K562 (cell line): ENCODE measurements around the gene RNF31. TPM values are rescaled to one million over a fixed set of nuclear protein-coding genes. Genes with fewer than 3 reads are reported as not detected.

ENCODE experiments used
- ATAC-seq: fragments of 200-7000 bp; cut with Tn5 transposase; 3 replicates; pipeline ENCODE4 v1.9.1; 2020; ENCODE audit warnings: moderate library complexity
- BruUV-seq: library from RNA; stranded (reverse); fragments of 400-500 nt; replicated peaks from 2 replicates; lab custom pipeline; 2021; lab: Mats Ljungman, UMichigan
- CTCF ChIA-PET: fragments of 300-600 bp; formaldehyde crosslinking; extraction: SDS; loops from one replicate; lab custom pipeline; 2021; ENCODE audit warnings: low intra/inter-chr PET ratio; lab: Yijun Ruan, JAX
- POLR2A ChIA-PET: fragments of 300-600, 350-650 bp; sonication (Branson Sonifier 250); formaldehyde crosslinking; extraction: SDS; loops from one replicate; lab custom pipeline; 2021; ENCODE audit warnings: antibody characterized with exemption, inconsistent platforms; lab: Yijun Ruan, JAX
- DNase-seq, 4 experiments: peaks; one replicate each; pipeline versions ENCODE4 v3.0.0 to v3.0.0-alpha.2; 2011 to 2018; ENCODE audit warnings: low spot score in 3 of 4, mixed read lengths in 3 of 4; ENCODE audit errors: extremely low read depth in 1 of 4
- FAIRE-seq: peaks from 2 replicates; lab custom pipeline; 2011; peaks lifted over from hg19 to GRCh38; lab: Jason Lieb, UNC
- H2AFZ ChIP-seq: 2 replicates; pipeline ENCODE4 v1.6.0; 2011; ENCODE audit warnings: low read depth, low read length, control low read depth, inconsistent platforms
- H3K27ac ChIP-seq: fragments of 200-600 bp; 3 replicates; pipeline ENCODE4 v1.8.0; 2011; ENCODE audit warnings: low read depth, mild to moderate bottlenecking, control low read depth, inconsistent platforms, low read length, moderate library complexity, mixed read lengths; ENCODE audit errors: extremely low read depth
- H3K27me3 ChIP-seq, 2 experiments: fragments of 300-600 bp in 1 of 2; 2 replicates in 1 of 2; 3 replicates in 1 of 2; pipeline versions ENCODE4 v1.6.0 to v1.8.0; 2011; ENCODE audit warnings: inconsistent platforms in 2 of 2, low read length in 2 of 2, mild to moderate bottlenecking in 1 of 2, mixed read lengths in 1 of 2, moderate library complexity in 1 of 2; ENCODE audit not compliant: control insufficient read depth in 2 of 2, insufficient read depth in 2 of 2
- H3K36me3 ChIP-seq: fragments of 300-600 bp; 3 replicates; pipeline ENCODE4 v1.8.0; 2011; ENCODE audit warnings: mild to moderate bottlenecking, low read length, inconsistent platforms; ENCODE audit not compliant: control insufficient read depth, insufficient read depth
- H3K4me1 ChIP-seq, 2 experiments: fragments of 200-600 bp in 1 of 2; replicated peaks in 1 of 2; 2 replicates in 1 of 2; 3 replicates in 1 of 2; pipeline versions ENCODE4 v1.5.1 to v1.8.0; 2011; ENCODE audit warnings: inconsistent platforms in 2 of 2, low read length in 2 of 2, mild to moderate bottlenecking in 1 of 2, mixed read lengths in 1 of 2, moderate library complexity in 1 of 2; ENCODE audit not compliant: control insufficient read depth in 2 of 2, insufficient read depth in 2 of 2
- H3K4me2 ChIP-seq: 2 replicates; pipeline ENCODE4 v1.6.1; 2011; ENCODE audit warnings: low read length, control low read depth, inconsistent platforms, mixed read lengths; ENCODE audit not compliant: insufficient read depth
- H3K4me3 ChIP-seq: fragments of 200-600 bp; sonication (generic), shearing (Covaris generic); 2 replicates; pipeline ENCODE4 v1.5.1; 2016; ENCODE audit warnings: control low read depth, inconsistent platforms
- H3K79me2 ChIP-seq: fragments of 200-600 bp; 3 replicates; pipeline ENCODE4 v1.8.0; 2011; ENCODE audit warnings: low read length, inconsistent platforms; ENCODE audit not compliant: control insufficient read depth, insufficient read depth
- H3K9ac ChIP-seq, 2 experiments: 2 replicates each; pipeline versions ENCODE4 v1.6.0 to v1.6.1; 2011; ENCODE audit warnings: low read depth in 2 of 2, low read length in 2 of 2, control low read depth in 1 of 2, inconsistent platforms in 1 of 2, mild to moderate bottlenecking in 1 of 2, mixed read lengths in 1 of 2; ENCODE audit not compliant: insufficient read depth in 1 of 2
- H3K9me1 ChIP-seq: one replicate; pipeline ENCODE4 v1.6.0; 2011; ENCODE audit warnings: inconsistent platforms, mild to moderate bottlenecking, low read length, moderate library complexity; ENCODE audit not compliant: control insufficient read depth, insufficient read depth
- H3K9me3 ChIP-seq: replicated peaks from 2 replicates; pipeline ENCODE4 v1.5.1; 2011; ENCODE audit warnings: low read depth, low read length, inconsistent platforms; ENCODE audit not compliant: control insufficient read depth, insufficient read depth
- H4K20me1 ChIP-seq: replicated peaks from 2 replicates; pipeline ENCODE4 v1.6.1; 2011; ENCODE audit warnings: low read length, inconsistent platforms, mixed read lengths; ENCODE audit not compliant: control insufficient read depth, insufficient read depth
- CBFA2T3 ChIP-seq: fragments of 450-650 bp; IDR thresholded peaks from 2 replicates; pipeline ENCODE4 v1.6.1; 2017
- CTBP1 ChIP-seq: fragments of 450-650 bp; IDR thresholded peaks from 2 replicates; pipeline ENCODE4 v1.6.1; 2016; ENCODE audit warnings: borderline replicate concordance
- EZH2 ChIP-seq: IDR thresholded peaks from 2 replicates; pipeline ENCODE4 v1.6.1; 2012; ENCODE audit warnings: low read depth, mild to moderate bottlenecking, inconsistent platforms, low read length, borderline replicate concordance
- GATAD2B ChIP-seq: fragments of 450-650 bp; IDR thresholded peaks from 2 replicates; pipeline ENCODE4 v1.6.1; 2017; ENCODE audit warnings: mild to moderate bottlenecking, borderline replicate concordance
- HDAC3 ChIP-seq: fragments of 450-650 bp; IDR thresholded peaks from 2 replicates; pipeline ENCODE4 v1.6.1; 2018; ENCODE audit warnings: borderline replicate concordance, mild to moderate bottlenecking, moderate library complexity; ENCODE audit not compliant: partially characterized antibody
- HDGF ChIP-seq: fragments of 450-650 bp; IDR thresholded peaks from 2 replicates; pipeline ENCODE4 v1.6.1; 2016
- HNRNPK ChIP-seq: fragments of 200-400 bp; formaldehyde crosslinking; IDR thresholded peaks from one replicate; pipeline ENCODE4 v1.6.1; 2018; ENCODE audit warnings: mild to moderate bottlenecking, low read depth, low read length; ENCODE audit not compliant: poor library complexity, severe bottlenecking
- MAFF ChIP-seq: IDR thresholded peaks from 2 replicates; pipeline ENCODE4 v1.6.1; 2012; ENCODE audit warnings: low read length, improper control_type of control experiment
- MAFG ChIP-seq: fragments of 450-650 bp; conservative IDR thresholded peaks from 2 replicates; pipeline ENCODE4 v1.6.1; 2016; ENCODE audit warnings: missing genetic modification characterization, missing compliant biosample characterization
- NCOA1 ChIP-seq: fragments of 450-650 bp; IDR thresholded peaks from 2 replicates; pipeline ENCODE4 v1.6.1; 2016; ENCODE audit warnings: low read depth
- NCOA4 ChIP-seq: fragments of 450-650 bp; IDR thresholded peaks from 2 replicates; pipeline ENCODE4 v1.6.1; 2018; ENCODE audit warnings: mild to moderate bottlenecking; ENCODE audit not compliant: partially characterized antibody
- NFXL1 ChIP-seq: fragments of 450-650 bp; formaldehyde crosslinking; IDR thresholded peaks from 2 replicates; pipeline ENCODE4 v1.4.0; 2021; ENCODE audit warnings: mild to moderate bottlenecking
- POLR3A ChIP-seq: IDR thresholded peaks from 2 replicates; pipeline ENCODE4 v1.6.1; 2011; ENCODE audit warnings: borderline replicate concordance, mild to moderate bottlenecking, moderate library complexity; ENCODE audit not compliant: insufficient read length, insufficient read depth; ENCODE audit errors: extremely low read depth
- RFX7 ChIP-seq: fragments of 250-450 bp; sonication (Bioruptor Pico); IDR thresholded peaks from 2 replicates; pipeline ENCODE4 v1.5.1; 2021; ENCODE audit warnings: mild to moderate bottlenecking
- RNF219 ChIP-seq: fragments of 250-450 bp; sonication (Bioruptor Pico); IDR thresholded peaks from 2 replicates; pipeline ENCODE4 v1.5.0; 2022; ENCODE audit warnings: mild to moderate bottlenecking
- SMAD1 ChIP-seq: fragments of 150-350 bp; IDR thresholded peaks from 2 replicates; pipeline ENCODE4 v1.6.1; 2014; ENCODE audit warnings: low read length, low read depth; ENCODE audit not compliant: partially characterized antibody
- TCF3 ChIP-seq: sonication (generic); formaldehyde crosslinking; IDR thresholded peaks from 2 replicates; pipeline ENCODE4 v1.4.0; 2020; ENCODE audit warnings: mild to moderate bottlenecking, missing genetic modification reagents
- YY1 ChIP-seq, 3 experiments: IDR thresholded peaks; 2 replicates each; pipeline ENCODE4 v1.6.1; 2011; ENCODE audit warnings: low read length in 2 of 3, mild to moderate bottlenecking in 2 of 3, moderate library complexity in 2 of 3, borderline replicate concordance in 1 of 3, control low read depth in 1 of 3, low read depth in 1 of 3; ENCODE audit not compliant: insufficient read depth in 3 of 3, insufficient replicate concordance in 2 of 3, control insufficient read depth in 1 of 3, insufficient read length in 1 of 3; ENCODE audit errors: extremely low read depth in 1 of 3
- ZFP36 ChIP-seq: fragments of 150-350 bp; IDR thresholded peaks from 2 replicates; pipeline ENCODE4 v1.6.1; 2018; ENCODE audit warnings: low read length, low read depth; ENCODE audit not compliant: partially characterized antibody
- ZNF316 ChIP-seq: fragments of 450-650 bp; IDR thresholded peaks from 2 replicates; pipeline ENCODE4 v1.6.1; 2016
- ZNF445 ChIP-seq: fragments of 250-450 bp; sonication (Bioruptor Pico); IDR thresholded peaks from 2 replicates; pipeline ENCODE4 v1.4.0; 2020; ENCODE audit warnings: low read depth, mild to moderate bottlenecking, moderate library complexity
- ZNF586 ChIP-seq: fragments of 450-650 bp; formaldehyde crosslinking; conservative IDR thresholded peaks from 2 replicates; pipeline ENCODE4 v1.4.0; 2020; ENCODE audit warnings: mild to moderate bottlenecking, moderate library complexity
- WGBS: fragments of 100-300 bp; shearing (Covaris generic); methylation state at CpG from one replicate; pipeline ENCODE4 v1.1.6; 2016; ENCODE audit warnings: low coverage, mixed read lengths; ENCODE audit not compliant: insufficient coverage; ENCODE audit errors: missing lambda C conversion rate; 5-methylcytosine and 5-hydroxymethylcytosine counted together
- in situ Hi-C: fragments of 300-500 bp; cut with MboI; formaldehyde crosslinking; loops from 4 replicates; pipeline ENCODE4 v1.15.0; 2018; ENCODE audit warnings: inconsistent platforms, mixed read lengths
- intact Hi-C: fragments of 100-400 bp; cut with micrococcal nuclease; formaldehyde crosslinking; loops from 2 replicates; pipeline ENCODE4 v1.14.2; 2022
- polyA plus RNA-seq, 8 experiments: library from polyadenylated mRNA; depleted of rRNA in 4 of 8; stranded (reverse) in 5 of 8; unstranded in 3 of 8; fragments of >200 nt; fragmentation: Nextera tagmentation in 2 of 8; fragmentation: Illumina TruSeq in 1 of 8; extraction: Ambion mirVana in 2 of 8; extraction: Trizol in 1 of 8; gene quantifications; 2 replicates each; pipeline versions ENCODE4 v1.2.1 to v1.2.3, GENCODE V29; 2011 to 2014; ENCODE audit warnings: inconsistent platforms in 1 of 8, missing spikeins in 1 of 8
- total RNA-seq, 7 experiments: library from RNA; depleted of rRNA in 6 of 7; stranded (reverse); fragments of >200 nt in 6 of 7; fragmentation: Illumina TruSeq in 2 of 7; extraction: Trizol in 2 of 7; gene quantifications; 2 replicates each; pipeline versions ENCODE4 v1.2.1 to v1.2.3, GENCODE V29; 2011 to 2021; ENCODE audit warnings: low replicate concordance in 1 of 7

Gene RNF31
- total and polyA plus RNA-seq, 9 of the 15 experiments (the other 6 are each of a cell fraction or from before 2014, with no cell fraction given): 3.1 to 47.6 (median 19.1) TPM

DNA sequence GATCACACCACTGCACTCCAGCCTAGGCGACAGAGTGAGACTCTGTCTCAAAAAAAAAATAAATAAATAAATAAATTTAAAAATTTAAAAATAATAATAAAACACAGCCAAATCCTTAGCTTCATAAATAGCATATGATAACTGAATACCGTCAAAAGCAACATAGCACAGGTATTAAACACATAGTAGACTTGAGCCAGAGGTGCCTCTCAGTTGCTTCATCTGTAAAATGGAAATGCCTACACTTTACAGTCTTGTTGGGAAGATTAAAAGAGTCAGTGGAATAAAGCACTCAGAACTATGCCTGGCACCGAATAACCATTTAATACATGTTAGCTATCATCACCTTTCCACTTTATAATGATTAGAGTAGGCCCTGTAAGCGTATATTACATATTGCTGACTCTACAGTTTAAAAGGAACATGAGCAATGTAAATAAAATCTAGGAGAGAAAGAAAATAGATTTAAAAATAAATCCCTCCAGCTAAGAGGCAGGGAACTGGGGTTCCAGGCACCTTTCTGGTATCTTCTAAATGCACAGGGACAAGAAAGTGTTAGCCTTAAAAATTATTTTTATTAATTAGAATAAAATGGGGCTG is 40.5 kb upstream of the RNF31 start:
- Histone ChIP-seq H4K20me1 (no peaks in the 10 kb centered on the region), H3K4me3 (no peak overlapping the region), H3K9me3 (no peaks in the 10 kb centered on the region; the same call in 1 of the 2 replicates), H3K9me1 (no peaks in the 10 kb centered on the region), H2AFZ (no peak overlapping the region), H3K36me3 (peaks cover 19% of the 10 kb centered on the region; the same call in 2 of the 3 replicates), H3K4me1 (peaks cover 0 to 3% of the 10 kb centered on the region in 2 experiments; a peak in 2 of 5 replicates), H3K79me2 (no peaks in the 10 kb centered on the region), H3K27me3 (no peaks in the 10 kb centered on the region), H3K27ac (no peak overlapping the region), H3K4me2 (no peak overlapping the region), H3K9ac (no peak overlapping the region)
- FAIRE-seq: no peak
- no peak for ATAC-seq
- BruUV-seq: no TSS peak
- DNase-seq: no peak
- CTCF ChIA-PET: no interaction called here
- POLR2A ChIA-PET: interaction anchor here (0.6 to 4.8 kb wide), 4 partner anchors 11 to 1517 kb away, joined by 3 to 29 read pairs (median 8); partner anchors contain the start of gene PCK2
- 50% methylated on average over 4 of the region's 4 CpGs for WGBS
- in situ Hi-C loops (no loop called here), intact Hi-C loops (loop anchor here (5.0 kb wide), 1 partner anchor 209 kb away; no protein-coding TSS in a partner anchor)
- TF ChIP-seq NCOA4 (no peak), POLR3A (no peak), HDAC3 (no peak), ZNF586 (CRISPR knock-in tag) (no peak), YY1 (IDR thresholded peaks at IDR 0.05; ENCODE audit: borderline replicate concordance in 1 of 3, control insufficient read depth in 1 of 3, extremely low read depth in 1 of 3, insufficient read depth in 3 of 3, insufficient read length in 1 of 3, insufficient replicate concordance in 2 of 3, low read depth in 1 of 3, low read length in 2 of 3) (no peak), GATAD2B (no peak), HDGF (no peak), ZNF316 (peak; percentile 88), RNF219 (CRISPR knock-in tag) (no peak), NFXL1 (no peak), EZH2 (no peak), TCF3 (CRISPR knock-in tag) (no peak), MAFG (tag) (peak; percentile 60), NCOA1 (no peak), ZNF445 (CRISPR knock-in tag) (no peak), RFX7 (CRISPR knock-in tag) (no peak), CTBP1 (no peak), SMAD1 (no peak), MAFF (peak; percentile 67; the same call in 1 of the 2 replicates), ZFP36 (no peak), CBFA2T3 (no peak), HNRNPK (no peak)
